SH-SY5Y (cell line): ENCODE measurements around the gene GCK.

Experiments
- GATA2 ChIP-seq: IDR thresholded peaks from 2 replicates; pipeline ENCODE4 v1.6.1; 2011; ENCODE audit warnings: mild to moderate bottlenecking, low read depth, low read length
- GATA3 ChIP-seq: IDR thresholded peaks from 2 replicates; pipeline ENCODE4 v1.6.1; 2011; ENCODE audit warnings: low read depth, mild to moderate bottlenecking, low read length, moderate library complexity

GRCh38 chr7:44182827-44183226 is 6.4 kb downstream of the GCK start:
- no peak for TF ChIP-seq GATA3
- no peak for TF ChIP-seq GATA2
